Measurements from ENCODE around the gene PTPN7. TPM values are rescaled to one million over a fixed set of nuclear protein-coding genes. Genes with fewer than 3 reads are reported as not detected.

PTPN7 gene
- total RNA-seq, 1 experiment from 2014 or later, result 0.33 TPM

DNA sequence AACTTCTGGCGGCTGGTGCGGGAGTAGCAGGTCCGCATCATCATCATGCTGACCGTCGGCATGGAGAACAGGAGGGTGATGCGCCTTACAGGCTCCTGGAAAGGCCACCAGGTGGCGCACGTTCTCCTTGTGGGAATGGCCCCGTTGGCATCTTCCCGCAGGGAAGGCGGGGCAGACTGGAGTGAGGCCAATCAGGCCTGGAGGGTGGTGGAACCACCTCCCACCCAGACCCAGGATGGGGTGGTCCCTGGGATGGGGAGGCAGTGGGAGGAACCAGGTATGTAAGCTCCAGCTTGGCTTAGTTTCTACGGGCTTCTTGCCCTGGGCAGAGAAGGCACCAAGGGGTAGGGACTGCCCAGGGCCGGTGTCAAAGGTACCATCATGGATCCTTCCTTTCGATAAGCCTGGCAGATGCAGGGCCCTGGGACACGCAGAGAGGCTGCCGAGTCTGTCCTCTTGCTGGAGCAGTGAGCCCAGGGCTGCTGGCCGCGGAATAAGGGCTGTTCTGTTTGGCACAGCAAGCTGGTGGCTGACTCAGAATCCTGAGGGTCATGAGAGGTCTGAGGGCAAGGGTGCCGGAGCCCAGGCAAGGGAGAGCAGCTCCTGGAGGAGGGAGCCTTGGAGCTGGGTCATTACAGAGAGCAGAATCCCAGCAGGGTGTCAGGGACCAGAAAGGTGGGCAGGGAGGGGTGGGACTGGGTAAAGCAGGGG lies 24.5 kb upstream of the PTPN7 start:
- intact Hi-C loops (cut with micrococcal nuclease; ENCODE audit: unreplicated experiment) (loop anchor here (2.0 to 10.0 kb wide), 2 partner anchors 130 to 530 kb away; partner anchors contain the start of gene SYT2), in situ Hi-C loops (cut with HindIII; ENCODE audit: low pct_unique_long_range_greater_than_20kb, low sequenced_read_pairs) (no loop called here)
- Histone ChIP-seq H3K36me3 (ENCODE audit: control insufficient read depth, insufficient read depth, low read length) (no peaks in the 10 kb centered on the region), H3K4me1 (ENCODE audit: control insufficient read depth, insufficient read depth, low read length) (peaks cover 7% of the 10 kb centered on the region), H3K9me3 (ENCODE audit: control insufficient read depth, insufficient read depth, low read depth, low read length) (no peaks in the 10 kb centered on the region), H3K4me3 (ENCODE audit: low read depth in 2 of 2, low read length in 2 of 2) (peak overlapping the region in 1 of 2 experiments; percentile 23; a peak in 2 of 4 replicates), H3K27ac (ENCODE audit: low read length) (no peak overlapping the region), H3K27me3 (ENCODE audit: control insufficient read depth, insufficient read depth, low read length) (no peaks in the 10 kb centered on the region)
- TF ChIP-seq, protein P1, sequence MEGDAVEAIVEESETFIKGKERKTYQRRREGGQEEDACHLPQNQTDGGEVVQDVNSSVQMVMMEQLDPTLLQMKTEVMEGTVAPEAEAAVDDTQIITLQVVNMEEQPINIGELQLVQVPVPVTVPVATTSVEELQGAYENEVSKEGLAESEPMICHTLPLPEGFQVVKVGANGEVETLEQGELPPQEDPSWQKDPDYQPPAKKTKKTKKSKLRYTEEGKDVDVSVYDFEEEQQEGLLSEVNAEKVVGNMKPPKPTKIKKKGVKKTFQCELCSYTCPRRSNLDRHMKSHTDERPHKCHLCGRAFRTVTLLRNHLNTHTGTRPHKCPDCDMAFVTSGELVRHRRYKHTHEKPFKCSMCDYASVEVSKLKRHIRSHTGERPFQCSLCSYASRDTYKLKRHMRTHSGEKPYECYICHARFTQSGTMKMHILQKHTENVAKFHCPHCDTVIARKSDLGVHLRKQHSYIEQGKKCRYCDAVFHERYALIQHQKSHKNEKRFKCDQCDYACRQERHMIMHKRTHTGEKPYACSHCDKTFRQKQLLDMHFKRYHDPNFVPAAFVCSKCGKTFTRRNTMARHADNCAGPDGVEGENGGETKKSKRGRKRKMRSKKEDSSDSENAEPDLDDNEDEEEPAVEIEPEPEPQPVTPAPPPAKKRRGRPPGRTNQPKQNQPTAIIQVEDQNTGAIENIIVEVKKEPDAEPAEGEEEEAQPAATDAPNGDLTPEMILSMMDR (IDR thresholded peaks at IDR 0.05), result peak; percentile 93
- TF ChIP-seq POLR2AphosphoS5 (IDR thresholded peaks at IDR 0.05; ENCODE audit: low read depth, low read length) (no peak), TCF7L2 (IDR thresholded peaks at IDR 0.05; ENCODE audit: low read depth, low read length) (no peak)
- TF ChIP-seq, protein P2, sequence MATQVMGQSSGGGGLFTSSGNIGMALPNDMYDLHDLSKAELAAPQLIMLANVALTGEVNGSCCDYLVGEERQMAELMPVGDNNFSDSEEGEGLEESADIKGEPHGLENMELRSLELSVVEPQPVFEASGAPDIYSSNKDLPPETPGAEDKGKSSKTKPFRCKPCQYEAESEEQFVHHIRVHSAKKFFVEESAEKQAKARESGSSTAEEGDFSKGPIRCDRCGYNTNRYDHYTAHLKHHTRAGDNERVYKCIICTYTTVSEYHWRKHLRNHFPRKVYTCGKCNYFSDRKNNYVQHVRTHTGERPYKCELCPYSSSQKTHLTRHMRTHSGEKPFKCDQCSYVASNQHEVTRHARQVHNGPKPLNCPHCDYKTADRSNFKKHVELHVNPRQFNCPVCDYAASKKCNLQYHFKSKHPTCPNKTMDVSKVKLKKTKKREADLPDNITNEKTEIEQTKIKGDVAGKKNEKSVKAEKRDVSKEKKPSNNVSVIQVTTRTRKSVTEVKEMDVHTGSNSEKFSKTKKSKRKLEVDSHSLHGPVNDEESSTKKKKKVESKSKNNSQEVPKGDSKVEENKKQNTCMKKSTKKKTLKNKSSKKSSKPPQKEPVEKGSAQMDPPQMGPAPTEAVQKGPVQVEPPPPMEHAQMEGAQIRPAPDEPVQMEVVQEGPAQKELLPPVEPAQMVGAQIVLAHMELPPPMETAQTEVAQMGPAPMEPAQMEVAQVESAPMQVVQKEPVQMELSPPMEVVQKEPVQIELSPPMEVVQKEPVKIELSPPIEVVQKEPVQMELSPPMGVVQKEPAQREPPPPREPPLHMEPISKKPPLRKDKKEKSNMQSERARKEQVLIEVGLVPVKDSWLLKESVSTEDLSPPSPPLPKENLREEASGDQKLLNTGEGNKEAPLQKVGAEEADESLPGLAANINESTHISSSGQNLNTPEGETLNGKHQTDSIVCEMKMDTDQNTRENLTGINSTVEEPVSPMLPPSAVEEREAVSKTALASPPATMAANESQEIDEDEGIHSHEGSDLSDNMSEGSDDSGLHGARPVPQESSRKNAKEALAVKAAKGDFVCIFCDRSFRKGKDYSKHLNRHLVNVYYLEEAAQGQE (IDR thresholded peaks at IDR 0.05; ENCODE audit: insufficient read depth in 1 of 2, low read depth in 2 of 2, low read length in 1 of 2), result no peak
- ATAC-seq, result peak; percentile 84
- POLR2A ChIA-PET, result interaction anchor here (0.6 kb wide), 1 partner anchor 129 kb away, joined by 3 read pairs; no protein-coding TSS in a partner anchor
- DNase-seq (ENCODE audit: low read depth, low spot score), result peak; percentile 58
- BruUV-seq (replicated peaks), result no TSS peak
- CTCF ChIA-PET, result interaction anchor here (0.5 to 1.2 kb wide), 4 partner anchors 12 to 535 kb away, joined by 3 to 9 read pairs (median 6); no protein-coding TSS in a partner anchor

DNA sequence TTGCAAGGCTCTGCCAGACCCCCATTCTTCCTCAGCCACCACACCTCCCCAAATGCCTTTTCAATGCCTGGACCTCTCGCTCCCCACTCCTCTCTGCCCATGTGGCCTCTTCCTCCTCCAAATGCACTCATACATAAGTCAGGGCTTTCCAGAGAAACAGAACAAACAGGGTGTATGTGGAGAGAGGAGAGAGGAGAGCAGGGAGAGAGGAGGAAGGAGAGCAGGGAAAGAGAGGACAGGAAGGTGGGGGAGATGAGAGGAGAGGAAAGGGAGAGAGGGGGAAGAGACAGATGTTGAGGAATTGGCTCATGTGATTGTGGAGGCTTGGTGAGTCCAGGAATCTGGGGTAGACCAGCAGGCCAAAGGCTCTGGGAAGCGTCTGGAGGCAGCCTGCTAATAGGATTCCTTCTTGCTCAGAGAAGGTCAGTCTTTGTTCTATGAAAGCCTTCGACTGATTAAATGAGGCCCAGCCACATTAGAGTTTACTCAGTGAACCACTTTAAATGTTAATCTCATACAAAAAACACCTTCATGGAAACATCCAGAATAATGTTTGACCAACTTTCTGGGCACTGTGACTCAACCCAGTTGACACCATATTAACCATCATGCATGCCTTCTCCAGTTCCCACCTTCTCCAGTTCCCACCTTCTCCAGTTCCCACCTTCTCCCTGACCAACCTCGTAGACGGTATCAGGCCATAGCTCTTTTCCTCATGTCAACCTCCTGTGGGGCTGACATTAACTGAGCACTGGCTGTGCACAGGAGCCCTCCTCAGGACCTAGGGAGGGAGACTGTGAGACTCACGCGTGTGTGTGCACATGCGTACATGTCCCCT lies 21.9 kb upstream of the PTPN7 start:
- in situ Hi-C loops (cut with HindIII; ENCODE audit: low pct_unique_long_range_greater_than_20kb, low sequenced_read_pairs), result no loop called here

More for the DNA sequence above, 21.9 kb upstream of the PTPN7 start:
- BruUV-seq (replicated peaks), result no TSS peak
- TF ChIP-seq, protein P2 (IDR thresholded peaks at IDR 0.05; ENCODE audit: insufficient read depth in 1 of 2, low read depth in 2 of 2, low read length in 1 of 2), result no peak
- TF ChIP-seq TCF7L2 (IDR thresholded peaks at IDR 0.05; ENCODE audit: low read depth, low read length), result no peak
- TF ChIP-seq, protein P1 (IDR thresholded peaks at IDR 0.05), result no peak
- no peak for TF ChIP-seq POLR2AphosphoS5 (IDR thresholded peaks at IDR 0.05; ENCODE audit: low read depth, low read length)
- no peak for TF ChIP-seq SIN3A (IDR thresholded peaks at IDR 0.05; ENCODE audit: borderline replicate concordance, insufficient read depth, low read depth, low read length)
- Histone ChIP-seq H3K9me3 (ENCODE audit: control insufficient read depth, insufficient read depth, low read depth, low read length) (no peaks in the 10 kb centered on the region), H3K27ac (ENCODE audit: low read length) (no peak overlapping the region), H3K36me3 (ENCODE audit: control insufficient read depth, insufficient read depth, low read length) (no peaks in the 10 kb centered on the region), H3K27me3 (ENCODE audit: control insufficient read depth, insufficient read depth, low read length) (no peaks in the 10 kb centered on the region), H3K4me1 (ENCODE audit: control insufficient read depth, insufficient read depth, low read length) (peaks cover 7% of the 10 kb centered on the region), H3K4me3 (ENCODE audit: low read depth in 2 of 2, low read length in 2 of 2) (no peak overlapping the region)
- ATAC-seq (no peak), DNase-seq (ENCODE audit: low read depth, low spot score) (no peak)
- ChIA-PET CTCF (interaction anchor here (0.5 kb wide), 1 partner anchor 175 kb away, joined by 4 read pairs; no protein-coding TSS in a partner anchor), POLR2A (no interaction called here)
- intact Hi-C loops (cut with micrococcal nuclease; ENCODE audit: unreplicated experiment), result loop anchor here (10.0 kb wide), 1 partner anchor 533 kb away; the partner anchor contains the start of gene SYT2

Measured in Panc1 (cell line).